Measurements from ENCODE around the gene CELA2B.

DNA sequence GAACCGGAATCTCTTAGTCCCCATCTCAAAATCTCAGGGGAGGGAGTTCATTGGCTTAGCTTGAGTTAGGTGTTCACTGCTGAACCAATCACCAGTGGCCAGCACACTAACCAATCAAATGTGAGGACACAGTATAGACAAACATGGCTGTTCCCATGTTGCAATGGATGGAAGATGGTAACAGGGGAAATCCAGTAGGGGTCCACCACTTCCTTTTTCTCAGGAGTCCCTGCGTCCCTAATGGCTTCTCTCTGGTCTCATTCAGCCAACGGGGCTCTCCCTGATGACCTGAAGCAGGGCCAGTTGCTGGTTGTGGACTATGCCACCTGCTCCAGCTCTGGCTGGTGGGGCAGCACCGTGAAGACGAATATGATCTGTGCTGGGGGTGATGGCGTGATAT lies 9.7 kb downstream of the CELA2B start:
- TF ChIP-seq TCF12 (IDR thresholded peaks at IDR 0.05; ENCODE audit: low read depth, low read length) (no peak), EP300 (IDR thresholded peaks at IDR 0.05; ENCODE audit: borderline replicate concordance in 1 of 2, control insufficient read depth in 1 of 2, low read depth in 2 of 2, low read length in 2 of 2) (no peak), POLR2AphosphoS5 (IDR thresholded peaks at IDR 0.05; ENCODE audit: low read length) (no peak), FOXM1 (IDR thresholded peaks at IDR 0.05; ENCODE audit: low read depth, low read length) (no peak), CTCF (IDR thresholded peaks at IDR 0.05 in 2 of 3, conservative IDR thresholded peaks at IDR 0.05 in 1 of 3; ENCODE audit: control insufficient read depth in 2 of 3, extremely low read depth in 1 of 3, insufficient read depth in 1 of 3, low read depth in 3 of 3, low read length in 3 of 3) (no peak), TAF1 (IDR thresholded peaks at IDR 0.05; ENCODE audit: borderline replicate concordance, low read depth, low read length) (no peak), DPF2 (IDR thresholded peaks at IDR 0.05) (no peak)

Measured in GM12878 (cell line).